Measurements from ENCODE around the gene IFNA21.

DNA sequence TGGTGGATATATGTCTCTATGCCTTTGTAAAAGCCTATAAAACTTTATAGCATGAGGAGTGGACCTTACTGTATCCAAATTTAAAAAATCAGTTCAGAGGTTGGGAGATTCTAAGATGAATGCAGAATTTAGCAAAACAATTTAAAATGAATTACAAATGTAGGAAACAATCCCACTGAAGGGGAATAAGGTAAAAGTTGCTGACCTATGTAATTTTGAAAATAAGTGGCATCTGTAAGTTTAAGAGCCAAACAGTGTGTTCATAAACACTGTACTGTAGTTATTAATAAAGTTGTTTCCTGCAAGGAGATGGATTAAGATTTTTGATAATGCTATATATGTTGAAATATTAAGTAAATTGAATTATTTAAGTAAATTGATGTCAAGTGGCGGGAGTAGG, 29.4 kb downstream of the IFNA21 start:
- TF ChIP-seq, protein P1, sequence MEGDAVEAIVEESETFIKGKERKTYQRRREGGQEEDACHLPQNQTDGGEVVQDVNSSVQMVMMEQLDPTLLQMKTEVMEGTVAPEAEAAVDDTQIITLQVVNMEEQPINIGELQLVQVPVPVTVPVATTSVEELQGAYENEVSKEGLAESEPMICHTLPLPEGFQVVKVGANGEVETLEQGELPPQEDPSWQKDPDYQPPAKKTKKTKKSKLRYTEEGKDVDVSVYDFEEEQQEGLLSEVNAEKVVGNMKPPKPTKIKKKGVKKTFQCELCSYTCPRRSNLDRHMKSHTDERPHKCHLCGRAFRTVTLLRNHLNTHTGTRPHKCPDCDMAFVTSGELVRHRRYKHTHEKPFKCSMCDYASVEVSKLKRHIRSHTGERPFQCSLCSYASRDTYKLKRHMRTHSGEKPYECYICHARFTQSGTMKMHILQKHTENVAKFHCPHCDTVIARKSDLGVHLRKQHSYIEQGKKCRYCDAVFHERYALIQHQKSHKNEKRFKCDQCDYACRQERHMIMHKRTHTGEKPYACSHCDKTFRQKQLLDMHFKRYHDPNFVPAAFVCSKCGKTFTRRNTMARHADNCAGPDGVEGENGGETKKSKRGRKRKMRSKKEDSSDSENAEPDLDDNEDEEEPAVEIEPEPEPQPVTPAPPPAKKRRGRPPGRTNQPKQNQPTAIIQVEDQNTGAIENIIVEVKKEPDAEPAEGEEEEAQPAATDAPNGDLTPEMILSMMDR (conservative IDR thresholded peaks at IDR 0.05; ENCODE audit: low read depth, low read length), result no peak
- TF ChIP-seq EZH2 (IDR thresholded peaks at IDR 0.05; ENCODE audit: borderline replicate concordance, low read depth, low read length, poor library complexity, severe bottlenecking), result no peak
